Transverse colon (tissue), 3 donors: Measurements from ENCODE around the gene STARD9.

Experiments used
- POLR2A ChIP-seq: fragments of 450-650 bp; IDR thresholded peaks from one replicate; pipeline ENCODE4 v1.6.1; 2016; ENCODE audit warnings: antibody characterized with exemption, mild to moderate bottlenecking, moderate library complexity
- TF ChIP-seq, protein P1 (sequence below), 5 experiments: fragments of 200-600 bp in 3 of 5; fragments of 450-650 bp in 2 of 5; sonication (generic) in 3 of 5; IDR thresholded peaks; 1 replicate in 2 of 5; 2 replicates in 3 of 5; pipeline ENCODE4 v1.5.1; 2016 to 2017; ENCODE audit warnings: antibody characterized with exemption in 5 of 5, inconsistent platforms in 3 of 5, mild to moderate bottlenecking in 2 of 5, moderate library complexity in 1 of 5

DNA sequence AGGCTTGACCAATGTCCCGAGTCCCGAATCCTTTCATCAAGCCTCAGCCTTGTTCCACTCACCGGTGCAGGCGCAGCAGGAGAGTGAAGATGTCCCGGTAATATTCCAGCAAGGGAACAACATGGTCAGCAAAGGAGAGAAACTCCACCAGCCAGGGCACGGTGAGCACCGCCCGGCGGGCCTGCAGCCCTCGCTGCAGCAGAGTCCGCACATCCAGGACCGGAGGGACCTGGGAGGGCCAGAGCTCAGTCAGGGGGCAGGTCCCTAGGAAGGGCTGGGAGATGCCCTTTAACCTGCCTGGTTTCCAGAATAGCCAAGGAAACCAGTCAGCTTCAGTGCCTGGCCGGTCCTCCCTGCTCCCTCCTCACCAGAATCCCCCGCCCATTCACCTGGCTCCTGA is 155.1 kb downstream of the STARD9 start:
- TF ChIP-seq, protein P1, sequence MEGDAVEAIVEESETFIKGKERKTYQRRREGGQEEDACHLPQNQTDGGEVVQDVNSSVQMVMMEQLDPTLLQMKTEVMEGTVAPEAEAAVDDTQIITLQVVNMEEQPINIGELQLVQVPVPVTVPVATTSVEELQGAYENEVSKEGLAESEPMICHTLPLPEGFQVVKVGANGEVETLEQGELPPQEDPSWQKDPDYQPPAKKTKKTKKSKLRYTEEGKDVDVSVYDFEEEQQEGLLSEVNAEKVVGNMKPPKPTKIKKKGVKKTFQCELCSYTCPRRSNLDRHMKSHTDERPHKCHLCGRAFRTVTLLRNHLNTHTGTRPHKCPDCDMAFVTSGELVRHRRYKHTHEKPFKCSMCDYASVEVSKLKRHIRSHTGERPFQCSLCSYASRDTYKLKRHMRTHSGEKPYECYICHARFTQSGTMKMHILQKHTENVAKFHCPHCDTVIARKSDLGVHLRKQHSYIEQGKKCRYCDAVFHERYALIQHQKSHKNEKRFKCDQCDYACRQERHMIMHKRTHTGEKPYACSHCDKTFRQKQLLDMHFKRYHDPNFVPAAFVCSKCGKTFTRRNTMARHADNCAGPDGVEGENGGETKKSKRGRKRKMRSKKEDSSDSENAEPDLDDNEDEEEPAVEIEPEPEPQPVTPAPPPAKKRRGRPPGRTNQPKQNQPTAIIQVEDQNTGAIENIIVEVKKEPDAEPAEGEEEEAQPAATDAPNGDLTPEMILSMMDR (IDR thresholded peaks at IDR 0.05) = no peak
- TF ChIP-seq POLR2A = no peak
